IPS-18a (cell line): ENCODE data around the gene ANKRD31.

Experiments
- H3K27ac ChIP-seq: one replicate; pipeline ENCODE4 v1.5.1; 2013; ENCODE audit warnings: low read length
- H3K27me3 ChIP-seq: one replicate; pipeline ENCODE4 v1.6.1; 2013; ENCODE audit warnings: mild to moderate bottlenecking, low read length; ENCODE audit not compliant: control insufficient read depth, insufficient read depth
- H3K36me3 ChIP-seq: one replicate; pipeline ENCODE4 v1.6.1; 2013; ENCODE audit warnings: low read depth, low read length; ENCODE audit not compliant: control insufficient read depth
- H3K4me1 ChIP-seq: one replicate; pipeline ENCODE4 v1.6.1; 2013; ENCODE audit warnings: low read depth, low read length; ENCODE audit not compliant: control insufficient read depth
- H3K4me3 ChIP-seq: one replicate; pipeline ENCODE4 v1.5.1; 2013; ENCODE audit warnings: low read length
- H3K9ac ChIP-seq: one replicate; pipeline ENCODE4 v1.6.1; 2013; ENCODE audit warnings: mild to moderate bottlenecking, low read length, moderate library complexity
- H3K9me3 ChIP-seq: one replicate; pipeline ENCODE4 v1.6.1; 2013; ENCODE audit warnings: low read depth, low read length; ENCODE audit not compliant: control insufficient read depth

Gene ANKRD31

DNA sequence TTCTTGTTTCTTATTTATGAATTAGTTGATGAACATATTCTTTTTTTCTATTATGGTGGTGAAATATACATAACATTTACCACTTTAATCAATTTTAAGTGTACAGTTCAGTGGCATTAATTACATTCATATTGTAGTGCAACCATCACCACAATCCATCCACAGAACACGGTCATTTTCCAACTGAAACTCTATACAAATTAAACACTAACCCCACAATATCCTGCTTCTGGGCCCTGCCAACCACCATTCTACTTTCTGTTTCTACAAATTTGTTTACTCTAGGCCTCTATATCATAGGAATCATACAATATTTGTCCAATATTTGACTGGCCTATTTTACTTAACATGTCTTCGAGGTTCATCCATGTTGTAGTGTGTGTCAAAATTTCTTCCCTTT is 191.6 kb downstream of the ANKRD31 start:
- H3K9ac ChIP-seq, result no peak overlapping the region
- no peak overlapping the region for H3K4me3 ChIP-seq
- H3K27me3 ChIP-seq, result no peaks in the 10 kb centered on the region
- H3K9me3 ChIP-seq, result no peaks in the 10 kb centered on the region
- H3K27ac ChIP-seq, result no peak overlapping the region
- H3K4me1 ChIP-seq, result peaks cover 2% of the 10 kb centered on the region
- no peaks in the 10 kb centered on the region for H3K36me3 ChIP-seq

GRCh38 chr5:75044406-75044805 is 192.3 kb downstream of the ANKRD31 start:
- no peaks in the 10 kb centered on the region for H3K4me1 ChIP-seq
- no peak overlapping the region for H3K9ac ChIP-seq
- no peaks in the 10 kb centered on the region for H3K36me3 ChIP-seq
- no peak overlapping the region for H3K4me3 ChIP-seq
- H3K9me3 ChIP-seq, result no peaks in the 10 kb centered on the region
- H3K27ac ChIP-seq, result no peak overlapping the region
- H3K27me3 ChIP-seq, result no peaks in the 10 kb centered on the region

DNA sequence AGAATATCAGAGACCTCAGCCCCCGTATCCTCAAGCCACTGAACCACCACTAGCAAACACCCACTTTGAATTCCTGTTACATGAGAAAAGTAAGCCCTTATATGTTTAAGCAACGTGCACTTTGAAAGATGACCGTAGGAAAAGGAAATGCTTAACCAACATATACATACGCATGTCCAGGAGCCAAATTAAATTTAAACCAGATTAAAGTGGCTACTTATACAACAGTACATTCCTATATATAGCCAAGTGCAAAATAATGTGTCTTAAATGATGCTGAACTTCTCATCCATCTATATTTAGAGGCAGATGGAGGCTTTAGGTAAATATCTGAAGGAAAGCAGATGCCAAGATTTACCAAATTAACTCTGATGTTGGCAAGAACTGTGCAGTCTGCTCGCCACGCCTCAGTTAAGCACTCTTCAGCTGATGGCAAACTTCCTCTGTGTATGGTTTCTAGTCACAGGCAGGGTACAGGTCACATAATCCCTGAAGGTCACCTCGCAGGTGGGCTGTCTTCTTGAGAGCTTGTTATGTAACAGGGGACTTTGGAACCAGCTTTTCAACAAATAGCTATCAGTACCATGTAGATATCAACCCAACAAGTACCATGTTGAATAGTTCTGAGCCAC is 192.9 kb downstream of the ANKRD31 start:
- H3K9ac ChIP-seq, result no peak overlapping the region
- no peaks in the 10 kb centered on the region for H3K4me1 ChIP-seq
- H3K27me3 ChIP-seq, result no peaks in the 10 kb centered on the region
- no peaks in the 10 kb centered on the region for H3K9me3 ChIP-seq
- H3K36me3 ChIP-seq, result no peaks in the 10 kb centered on the region
- no peak overlapping the region for H3K27ac ChIP-seq
- H3K4me3 ChIP-seq, result no peak overlapping the region

GRCh38 chr5:75042522-75042921 is 194.2 kb downstream of the ANKRD31 start:
- no peaks in the 10 kb centered on the region for H3K36me3 ChIP-seq
- no peak overlapping the region for H3K9ac ChIP-seq

DNA sequence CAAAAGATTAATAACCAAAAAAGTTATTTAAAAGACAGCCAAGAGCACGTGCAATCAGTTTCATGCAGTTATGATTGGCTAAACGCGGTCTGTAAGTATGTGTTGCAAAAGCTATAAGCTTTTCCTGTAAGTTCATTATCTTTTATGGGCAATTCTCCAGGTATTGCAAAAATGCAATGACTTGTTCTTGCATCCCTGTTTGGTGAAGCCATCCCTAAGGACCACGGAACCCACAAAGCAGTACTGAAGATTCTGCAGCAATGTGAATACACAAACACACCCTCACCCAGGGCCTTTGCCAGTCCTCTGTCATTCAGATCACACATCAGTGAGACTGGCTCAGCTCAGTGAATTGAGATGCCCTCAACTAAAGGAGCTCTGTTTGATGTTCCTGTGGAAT is 195.7 kb downstream of the ANKRD31 start:
- Histone ChIP-seq H3K27ac (no peak overlapping the region), H3K4me3 (no peak overlapping the region), H3K36me3 (no peaks in the 10 kb centered on the region), H3K9ac (no peak overlapping the region), H3K9me3 (no peaks in the 10 kb centered on the region), H3K4me1 (no peaks in the 10 kb centered on the region), H3K27me3 (no peaks in the 10 kb centered on the region)

More at GRCh38 chr5:75042522-75042921, 194.2 kb downstream of the ANKRD31 start:
- no peaks in the 10 kb centered on the region for H3K4me1 ChIP-seq
- no peak overlapping the region for H3K4me3 ChIP-seq
- no peaks in the 10 kb centered on the region for H3K27me3 ChIP-seq
- H3K9me3 ChIP-seq, result no peaks in the 10 kb centered on the region
- H3K27ac ChIP-seq, result no peak overlapping the region

DNA sequence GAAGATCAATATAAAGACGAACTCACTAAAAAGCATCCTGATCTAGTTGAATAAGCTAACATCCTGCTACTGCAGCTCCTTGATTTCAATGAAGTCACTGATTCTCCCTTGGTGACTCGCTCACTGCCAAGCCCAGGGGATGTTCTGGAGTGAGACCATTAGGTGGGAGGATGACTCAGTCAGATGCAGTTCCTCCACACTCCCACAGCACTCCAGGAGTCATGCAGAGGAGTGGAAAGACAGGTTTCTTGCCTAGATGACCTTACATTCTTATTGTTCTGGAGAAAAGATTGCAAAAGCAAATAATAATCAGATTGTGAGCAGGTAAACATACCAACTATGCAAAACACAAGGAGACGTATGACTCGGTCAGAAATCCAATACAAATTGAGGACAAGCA is 199.6 kb downstream of the ANKRD31 start:
- H3K9ac ChIP-seq, result no peak overlapping the region
- H3K4me1 ChIP-seq, result no peaks in the 10 kb centered on the region
- no peak overlapping the region for H3K27ac ChIP-seq
- H3K9me3 ChIP-seq, result no peaks in the 10 kb centered on the region
- no peak overlapping the region for H3K4me3 ChIP-seq
- no peaks in the 10 kb centered on the region for H3K27me3 ChIP-seq
- no peaks in the 10 kb centered on the region for H3K36me3 ChIP-seq

GRCh38 chr5:75034137-75034739 is 202.4 kb downstream of the ANKRD31 start:
- Histone ChIP-seq H3K4me1 (no peaks in the 10 kb centered on the region), H3K9ac (no peak overlapping the region), H3K27ac (no peak overlapping the region), H3K4me3 (no peak overlapping the region), H3K9me3 (no peaks in the 10 kb centered on the region), H3K27me3 (no peaks in the 10 kb centered on the region), H3K36me3 (no peaks in the 10 kb centered on the region)

GRCh38 chr5:75031366-75031765 is 205.3 kb downstream of the ANKRD31 start:
- H3K27me3 ChIP-seq, result no peaks in the 10 kb centered on the region
- H3K4me1 ChIP-seq, result no peaks in the 10 kb centered on the region
- H3K9me3 ChIP-seq, result no peaks in the 10 kb centered on the region
- no peak overlapping the region for H3K27ac ChIP-seq
- no peak overlapping the region for H3K4me3 ChIP-seq
- no peak overlapping the region for H3K9ac ChIP-seq
- no peaks in the 10 kb centered on the region for H3K36me3 ChIP-seq

DNA sequence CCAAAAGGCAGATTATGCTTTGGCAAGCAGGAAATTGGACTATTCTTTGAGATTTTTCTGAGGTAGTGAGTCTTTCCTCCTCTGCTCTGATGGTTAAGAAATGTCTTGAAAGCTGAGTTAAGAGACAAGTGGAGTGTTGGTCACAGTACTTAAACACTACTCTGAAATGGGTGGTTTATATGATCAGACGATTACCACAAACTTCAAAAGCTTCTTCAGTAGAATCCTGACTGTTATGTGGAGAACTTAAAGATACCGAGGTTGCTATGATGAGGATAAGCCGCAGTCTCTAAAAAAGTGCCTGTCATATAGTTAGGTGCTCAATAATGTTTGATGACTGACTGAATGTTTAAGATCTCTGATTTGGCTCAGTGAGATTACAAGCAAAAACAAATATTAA is 208.6 kb downstream of the ANKRD31 start:
- no peaks in the 10 kb centered on the region for H3K9me3 ChIP-seq
- no peak overlapping the region for H3K9ac ChIP-seq
- no peak overlapping the region for H3K27ac ChIP-seq
- H3K4me3 ChIP-seq, result no peak overlapping the region
- H3K27me3 ChIP-seq, result no peaks in the 10 kb centered on the region
- peaks cover 3% of the 10 kb centered on the region for H3K4me1 ChIP-seq
- H3K36me3 ChIP-seq, result no peaks in the 10 kb centered on the region

GRCh38 chr5:75023368-75024159 is 213.1 kb downstream of the ANKRD31 start:
- Histone ChIP-seq H3K36me3 (no peaks in the 10 kb centered on the region), H3K27me3 (no peaks in the 10 kb centered on the region), H3K9ac (no peak overlapping the region), H3K4me3 (no peak overlapping the region), H3K9me3 (no peaks in the 10 kb centered on the region), H3K27ac (no peak overlapping the region), H3K4me1 (peaks cover 3% of the 10 kb centered on the region)

DNA sequence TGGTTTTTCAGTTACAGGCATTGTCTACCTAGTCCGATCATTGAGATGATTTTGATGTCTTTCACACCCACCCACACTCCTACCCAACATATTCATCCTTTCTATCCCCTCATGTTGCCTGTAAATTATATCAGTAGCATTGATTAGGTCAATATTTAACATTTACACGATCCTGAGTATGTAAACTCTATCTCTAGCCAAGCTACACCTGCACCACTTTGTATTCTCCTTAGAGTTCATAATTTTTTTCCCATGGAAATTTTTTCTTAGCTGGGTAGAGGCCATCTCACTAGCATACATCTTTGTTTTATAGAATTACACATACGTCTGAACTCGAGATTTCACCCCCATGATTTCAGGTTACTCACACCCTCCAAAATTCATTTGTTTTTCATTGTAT is 214.9 kb downstream of the ANKRD31 start:
- Histone ChIP-seq H3K4me1 (peaks cover 3% of the 10 kb centered on the region), H3K9me3 (no peaks in the 10 kb centered on the region), H3K27ac (no peak overlapping the region), H3K36me3 (no peaks in the 10 kb centered on the region), H3K9ac (no peak overlapping the region), H3K4me3 (no peak overlapping the region), H3K27me3 (no peaks in the 10 kb centered on the region)
